HFF-Myc (cell line): ENCODE data around the gene CD96.

Source experiments
- DNase-seq: peaks from one replicate; pipeline ENCODE4 v3.0.0-alpha.2; 2011; ENCODE audit warnings: low read depth; ENCODE audit errors: extremely low read depth
- H3K4me3 ChIP-seq: replicated peaks from 2 replicates; pipeline ENCODE4 v1.5.1; 2011; ENCODE audit warnings: low read depth, mild to moderate bottlenecking, control low read depth, low read length
- CTCF ChIP-seq: IDR thresholded peaks from 2 replicates; pipeline ENCODE4 v1.5.1; 2012; ENCODE audit warnings: mild to moderate bottlenecking, low read depth, low read length, control low read depth; ENCODE audit errors: missing control alignments

CD96 gene

GRCh38 chr3:111648991-111649579 lies 107.1 kb downstream of the CD96 start:
- no peak for TF ChIP-seq CTCF
- H3K4me3 ChIP-seq: no peak overlapping the region
- no peak for DNase-seq

- TF ChIP-seq CTCF: no peak
- DNase-seq: no peak
- no peak overlapping the region for H3K4me3 ChIP-seq
Measured at GRCh38 chr3:111650378-111651275, 108.6 kb downstream of the CD96 start.

GRCh38 chr3:111652492-111653180 lies 110.6 kb downstream of the CD96 start:
- no peak for DNase-seq
- no peak overlapping the region for H3K4me3 ChIP-seq
- no peak for TF ChIP-seq CTCF

GRCh38 chr3:111653766-111654165 lies 111.8 kb downstream of the CD96 start:
- TF ChIP-seq CTCF: no peak
- DNase-seq: no peak
- H3K4me3 ChIP-seq: no peak overlapping the region

- no peak overlapping the region for H3K4me3 ChIP-seq
- no peak for DNase-seq
- TF ChIP-seq CTCF: no peak
Measured at GRCh38 chr3:111662012-111662411, 120.0 kb downstream of the CD96 start.

GRCh38 chr3:111662907-111663306 lies 120.9 kb downstream of the CD96 start:
- TF ChIP-seq CTCF: no peak
- H3K4me3 ChIP-seq: no peak overlapping the region
- DNase-seq: no peak
